Muscle layer of colon (tissue), 2 donors: ENCODE results near the gene PLS1.
"Not testable (repeated sequence)": the region's sequence is repeated elsewhere in the genome, so short reads cannot be mapped to it uniquely, and the experiment has no call there.

Experiments used
- H3K27ac ChIP-seq: one replicate; pipeline ENCODE4 v1.7.0; 2013; ENCODE audit warnings: low read depth, mild to moderate bottlenecking, low read length, moderate library complexity
- H3K27me3 ChIP-seq, 2 donors: one replicate each; pipeline ENCODE4 v1.7.0; 2013; ENCODE audit warnings: low read length in 2 of 2, mild to moderate bottlenecking in 2 of 2; ENCODE audit not compliant: insufficient read depth in 2 of 2, control insufficient read depth in 1 of 2
- H3K36me3 ChIP-seq: one replicate; pipeline ENCODE4 v1.7.0; 2013; ENCODE audit warnings: mild to moderate bottlenecking, low read length; ENCODE audit not compliant: insufficient read depth
- H3K4me1 ChIP-seq: one replicate; pipeline ENCODE4 v1.7.0; 2013; ENCODE audit warnings: mild to moderate bottlenecking, low read length; ENCODE audit not compliant: insufficient read depth
- H3K4me3 ChIP-seq, 2 donors: one replicate each; pipeline ENCODE4 v1.7.0; 2013; ENCODE audit warnings: low read length in 2 of 2, low read depth in 1 of 2, mild to moderate bottlenecking in 1 of 2, moderate library complexity in 1 of 2
- H3K9ac ChIP-seq: one replicate; pipeline ENCODE4 v1.7.0; 2013; ENCODE audit warnings: low read length
- H3K9me3 ChIP-seq: one replicate; pipeline ENCODE4 v1.7.0; 2013; ENCODE audit warnings: mild to moderate bottlenecking, low read length
- donor health status: abdominal sarcoma.
- donor health status: Adenocarcinoma of cecum.

The PLS1 gene

GRCh38 chr3:142735462-142735861 is 139.3 kb downstream of the PLS1 start:
- Histone ChIP-seq H3K4me1 (no peaks in the 10 kb centered on the region), H3K27me3 (no peaks in the 10 kb centered on the region), H3K9me3 (no peaks in the 10 kb centered on the region), H3K4me3 (no peak overlapping the region), H3K27ac (no peak overlapping the region), H3K9ac (no peak overlapping the region), H3K36me3 (no peaks in the 10 kb centered on the region)

GRCh38 chr3:142738396-142738795 is 142.2 kb downstream of the PLS1 start:
- H3K9me3 ChIP-seq: no peaks in the 10 kb centered on the region
- H3K4me3 ChIP-seq: no peak overlapping the region
- no peaks in the 10 kb centered on the region for H3K36me3 ChIP-seq
- no peak overlapping the region for H3K9ac ChIP-seq
- no peaks in the 10 kb centered on the region for H3K4me1 ChIP-seq
- H3K27me3 ChIP-seq: no peaks in the 10 kb centered on the region
- no peak overlapping the region for H3K27ac ChIP-seq

GRCh38 chr3:142746646-142747045 is 150.5 kb downstream of the PLS1 start:
- no peaks in the 10 kb centered on the region for H3K36me3 ChIP-seq
- H3K9ac ChIP-seq: no peak overlapping the region
- no peaks in the 10 kb centered on the region for H3K9me3 ChIP-seq
- H3K4me1 ChIP-seq: no peaks in the 10 kb centered on the region
- H3K27me3 ChIP-seq: no peaks in the 10 kb centered on the region
- H3K27ac ChIP-seq: no peak overlapping the region
- H3K4me3 ChIP-seq: no peak overlapping the region

GRCh38 chr3:142750531-142750930 is 154.3 kb downstream of the PLS1 start:
- H3K4me1 ChIP-seq, H3K4me3 ChIP-seq, H3K27ac ChIP-seq, H3K27me3 ChIP-seq, H3K36me3 ChIP-seq, H3K9me3 ChIP-seq, H3K9ac ChIP-seq: not testable (repeated sequence)

- not testable (repeated sequence) for H3K4me1 ChIP-seq, H3K27ac ChIP-seq, H3K9me3 ChIP-seq, H3K9ac ChIP-seq, H3K36me3 ChIP-seq, H3K27me3 ChIP-seq, H3K4me3 ChIP-seq
These were observed 156.4 kb downstream of the PLS1 start for GRCh38 chr3:142752605-142753004.

- Histone ChIP-seq H3K27ac (no peak overlapping the region), H3K36me3 (no peaks in the 10 kb centered on the region), H3K9ac (no peak overlapping the region), H3K4me1 (no peaks in the 10 kb centered on the region), H3K27me3 (no peaks in the 10 kb centered on the region), H3K4me3 (no peak overlapping the region), H3K9me3 (no peaks in the 10 kb centered on the region)
These were observed 158.3 kb downstream of the PLS1 start for GRCh38 chr3:142754494-142754893.
